IMR-90 (cell line): ENCODE measurements around the gene PKP3. TPM values are rescaled to one million over a fixed set of nuclear protein-coding genes. Genes with fewer than 3 reads are reported as not detected.

Experiments
- ATAC-seq: fragments of 200-7000 bp; cut with Tn5 transposase; 2 replicates; pipeline ENCODE4 v1.9.1; 2020; ENCODE audit warnings: low read depth, mild to moderate bottlenecking, moderate library complexity
- BruUV-seq: library from RNA; stranded (reverse); fragments of 400-500 nt; replicated peaks from 2 replicates; lab custom pipeline; 2021; lab: Mats Ljungman, UMichigan
- CTCF ChIA-PET: fragments of 300-600 bp; formaldehyde crosslinking; extraction: SDS; loops from one replicate; lab custom pipeline; 2021; ENCODE audit warnings: antibody characterized with exemption; lab: Yijun Ruan, JAX
- POLR2A ChIA-PET: fragments of 300-600 bp; sonication (Branson Sonifier 250); formaldehyde crosslinking; loops from one replicate; lab custom pipeline; 2022; ENCODE audit warnings: antibody characterized with exemption; ENCODE audit not compliant: unreplicated experiment; lab: Charles Lee
- DNase-seq: peaks from one replicate; pipeline ENCODE4 v3.0.0; 2013
- H2AFZ ChIP-seq: replicated peaks from 2 replicates; pipeline ENCODE3; 2013; ENCODE audit warnings: low read length, mild to moderate bottlenecking; ENCODE audit not compliant: poor library complexity
- H2AK5ac ChIP-seq: 2 replicates; pipeline ENCODE4 v1.6.1; 2013; ENCODE audit warnings: low read depth, low read length, inconsistent platforms
- H2AK9ac ChIP-seq: replicated peaks from 2 replicates; pipeline ENCODE3; 2013; ENCODE audit warnings: mild to moderate bottlenecking, low read depth, low read length, moderate library complexity; ENCODE audit not compliant: poor library complexity
- H2BK120ac ChIP-seq: 2 replicates; pipeline ENCODE4 v1.6.1; 2013; ENCODE audit warnings: low read depth, low read length, inconsistent platforms
- H2BK15ac ChIP-seq: 3 replicates; pipeline ENCODE4 v1.6.1; 2013; ENCODE audit warnings: low read depth, low read length, inconsistent platforms
- H2BK20ac ChIP-seq: 2 replicates; pipeline ENCODE4 v1.6.1; 2013; ENCODE audit warnings: low read depth, mild to moderate bottlenecking, inconsistent platforms, low read length, moderate library complexity
- H2BK5ac ChIP-seq: 2 replicates; pipeline ENCODE4 v1.6.1; 2013; ENCODE audit warnings: mild to moderate bottlenecking, low read depth, low read length, inconsistent platforms; ENCODE audit not compliant: poor library complexity, severe bottlenecking
- H3K14ac ChIP-seq: replicated peaks from 2 replicates; pipeline ENCODE4 v1.6.1; 2013; ENCODE audit warnings: low read depth, low read length, inconsistent platforms
- H3K18ac ChIP-seq: 2 replicates; pipeline ENCODE4 v1.6.1; 2013; ENCODE audit warnings: low read depth, low read length, control low read depth
- H3K23ac ChIP-seq: 2 replicates; pipeline ENCODE4 v1.6.1; 2013; ENCODE audit warnings: low read depth, low read length, inconsistent platforms
- H3K27ac ChIP-seq: 2 replicates; pipeline ENCODE4 v1.5.1; 2013; ENCODE audit warnings: mild to moderate bottlenecking, control low read depth, low read length; ENCODE audit not compliant: insufficient read depth
- H3K27me3 ChIP-seq: 2 replicates; pipeline ENCODE4 v1.6.1; 2013; ENCODE audit warnings: low read length; ENCODE audit not compliant: control insufficient read depth, insufficient read depth
- H3K36me3 ChIP-seq: 2 replicates; pipeline ENCODE4 v1.6.1; 2013; ENCODE audit warnings: low read length, mixed read lengths; ENCODE audit not compliant: control insufficient read depth, insufficient read depth
- H3K4ac ChIP-seq: 2 replicates; pipeline ENCODE4 v1.6.1; 2013; ENCODE audit warnings: low read depth, low read length, inconsistent platforms
- H3K4me1 ChIP-seq: 2 replicates; pipeline ENCODE4 v1.6.1; 2013; ENCODE audit warnings: low read length, mixed read lengths; ENCODE audit not compliant: control insufficient read depth, insufficient read depth
- H3K4me2 ChIP-seq: 2 replicates; pipeline ENCODE4 v1.6.1; 2013; ENCODE audit warnings: low read depth, mild to moderate bottlenecking, control low read depth, low read length, moderate library complexity
- H3K4me3 ChIP-seq: 2 replicates; pipeline ENCODE4 v1.5.1; 2013; ENCODE audit warnings: low read depth, mild to moderate bottlenecking, control low read depth, low read length, moderate library complexity; ENCODE audit not compliant: insufficient read depth
- H3K56ac ChIP-seq: 2 replicates; pipeline ENCODE4 v1.6.1; 2013; ENCODE audit warnings: low read length, inconsistent platforms; ENCODE audit not compliant: insufficient read depth; ENCODE audit errors: extremely low read depth
- H3K79me1 ChIP-seq, 2 experiments: 2 replicates each; pipeline ENCODE4 v1.6.1; 2013; ENCODE audit warnings: low read length in 2 of 2, inconsistent platforms in 1 of 2, low read depth in 1 of 2
- H3K9ac ChIP-seq: 2 replicates; pipeline ENCODE4 v1.6.1; 2013; ENCODE audit warnings: low read depth, low read length, control low read depth
- H3K9me1 ChIP-seq: 2 replicates; pipeline ENCODE4 v1.6.1; 2013; ENCODE audit warnings: low read length, inconsistent platforms; ENCODE audit not compliant: insufficient read depth
- H3K9me3 ChIP-seq: 2 replicates; pipeline ENCODE4 v1.6.1; 2013; ENCODE audit warnings: low read length; ENCODE audit not compliant: control insufficient read depth, insufficient read depth
- H4K20me1 ChIP-seq: 2 replicates; pipeline ENCODE4 v1.6.1; 2013; ENCODE audit warnings: low read length, inconsistent platforms; ENCODE audit not compliant: insufficient read depth
- H4K5ac ChIP-seq: 2 replicates; pipeline ENCODE4 v1.6.1; 2013; ENCODE audit warnings: mild to moderate bottlenecking, low read depth, low read length, control low read depth
- H4K8ac ChIP-seq, 2 experiments: 2 replicates each; pipeline ENCODE4 v1.6.1; 2013; ENCODE audit warnings: low read depth in 2 of 2, low read length in 2 of 2, control low read depth in 1 of 2, inconsistent platforms in 1 of 2
- H4K91ac ChIP-seq: 2 replicates; pipeline ENCODE4 v1.6.1; 2013; ENCODE audit warnings: low read depth, low read length, inconsistent platforms; ENCODE audit not compliant: insufficient read depth
- MAFK ChIP-seq: IDR thresholded peaks from 2 replicates; pipeline ENCODE4 v1.6.1; 2012; ENCODE audit warnings: low read depth, low read length, improper control_type of control experiment
- WGBS, 2 experiments: methylation state at CpG; one replicate each; pipeline versions ENCODE4 v1.1.5 to v1.1.7; 2013; ENCODE audit warnings: missing lambda C conversion rate in 2 of 2; ENCODE audit not compliant: insufficient read length in 1 of 2; ENCODE audit errors: extremely low coverage in 2 of 2; 5-methylcytosine and 5-hydroxymethylcytosine counted together
- dilution Hi-C: fragments of 300-500 bp; cut with HindIII; formaldehyde crosslinking; loops from one replicate; pipeline ENCODE4 v1.14.3; 2018; ENCODE audit warnings: low sequenced_read_pairs; ENCODE audit not compliant: unreplicated experiment
- in situ Hi-C: fragments of 300-500 bp; cut with MboI; formaldehyde crosslinking; loops from 3 replicates; pipeline ENCODE4 v1.14.3; 2019; ENCODE audit warnings: low sequenced_read_pairs, inconsistent platforms, mixed read lengths
- intact Hi-C: fragments of 100-400 bp; cut with micrococcal nuclease; formaldehyde crosslinking; loops from 2 replicates; pipeline ENCODE4 v1.10.0; 2022
- polyA plus RNA-seq, 3 experiments: library from polyadenylated mRNA; depleted of rRNA; stranded (reverse); fragments of >200 nt; gene quantifications; 2 replicates each; pipeline ENCODE4 v1.2.3, GENCODE V29; 2012; ENCODE audit warnings: low replicate concordance in 1 of 3
- total RNA-seq: library from RNA; depleted of rRNA; stranded (reverse); fragments of >200 nt; gene quantifications from 2 replicates; pipeline ENCODE4 v1.2.3, GENCODE V29; 2012

PKP3 gene
- total and polyA plus RNA-seq, 2 of the 4 experiments (the other 2 are of a cell fraction) = 1.5 to 2.2 TPM

DNA sequence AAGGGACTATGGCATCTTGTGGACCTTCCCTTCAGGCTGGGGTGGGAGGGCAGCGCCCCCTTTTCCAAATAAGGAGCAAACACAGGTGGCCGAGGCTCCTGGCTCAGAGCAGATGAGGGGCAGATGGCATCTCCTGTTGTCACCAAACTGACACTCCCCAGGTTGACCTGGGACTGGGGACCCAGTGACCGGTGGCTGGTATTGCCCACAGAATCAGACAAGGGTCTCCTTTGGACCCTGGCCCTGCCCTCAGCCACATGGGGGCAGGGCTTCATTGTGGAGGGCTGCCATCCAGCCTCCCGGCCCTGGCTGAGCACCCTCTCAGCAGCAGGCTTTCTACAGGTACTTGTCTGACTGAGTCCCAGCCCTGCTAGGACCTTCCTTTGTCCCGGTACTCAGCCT is 21.6 kb downstream of the PKP3 start:
- Histone ChIP-seq H3K56ac (no peak overlapping the region), H2BK5ac (peak overlapping the region; percentile 44), H3K18ac (no peak overlapping the region), H3K14ac (no peak overlapping the region), H4K91ac (no peak overlapping the region), H3K4ac (no peak overlapping the region; the same call in 1 of the 2 replicates), H2BK20ac (0 out of 2 replicates have a peak overlapping the region, but pooled peaks have one; percentile 7), H3K4me3 (no peak overlapping the region), H2BK15ac (no peak overlapping the region; the same call in 2 of the 3 replicates), H3K4me1 (peaks cover 14% of the 10 kb centered on the region), H4K5ac (no peak overlapping the region), H2BK120ac (peak overlapping the region; percentile 48; the same call in 1 of the 2 replicates), H2AK9ac (peak overlapping the region; percentile 55), H4K8ac (0 out of 4 replicates have a peak overlapping the region, but pooled peaks of 1 of the 2 experiments have one; percentile 25), H3K79me1 (no peaks in the 10 kb centered on the region), H3K4me2 (no peak overlapping the region), H3K36me3 (no peaks in the 10 kb centered on the region), H3K9me3 (no peaks in the 10 kb centered on the region), H3K27me3 (peaks cover 36% of the 10 kb centered on the region), H3K23ac (no peak overlapping the region), H3K27ac (no peak overlapping the region), H2AK5ac (peak overlapping the region; percentile 60; the same call in 1 of the 2 replicates), H2AFZ (peak overlapping the region; percentile 26), H4K20me1 (no peaks in the 10 kb centered on the region), H3K9ac (no peak overlapping the region), H3K9me1 (0 out of 2 replicates have a peak, but pooled peaks cover 5% of the 10 kb centered on the region)
- DNase-seq (no peak), ATAC-seq (no peak)
- dilution Hi-C loops (no loop called here), intact Hi-C loops (no loop called here), in situ Hi-C loops (no loop called here)
- CTCF ChIA-PET = interaction anchor here (0.9 kb wide), 1 partner anchor 33 kb away, joined by 3 read pairs; no protein-coding TSS in a partner anchor
- TF ChIP-seq MAFK = no peak
- POLR2A ChIA-PET = no interaction called here
- BruUV-seq = no TSS peak
- 83% methylated on average over 1 of the region's 5 CpGs; no CpG with 5 or more reads in 1 of the 2 experiments for WGBS, 2 experiments
